RPMI8226 (cell line): ENCODE data around the gene CTNNA2.

Source experiments
- DNase-seq: peaks from one replicate; pipeline ENCODE4 v3.0.0-alpha.2; 2015

Gene CTNNA2

DNA sequence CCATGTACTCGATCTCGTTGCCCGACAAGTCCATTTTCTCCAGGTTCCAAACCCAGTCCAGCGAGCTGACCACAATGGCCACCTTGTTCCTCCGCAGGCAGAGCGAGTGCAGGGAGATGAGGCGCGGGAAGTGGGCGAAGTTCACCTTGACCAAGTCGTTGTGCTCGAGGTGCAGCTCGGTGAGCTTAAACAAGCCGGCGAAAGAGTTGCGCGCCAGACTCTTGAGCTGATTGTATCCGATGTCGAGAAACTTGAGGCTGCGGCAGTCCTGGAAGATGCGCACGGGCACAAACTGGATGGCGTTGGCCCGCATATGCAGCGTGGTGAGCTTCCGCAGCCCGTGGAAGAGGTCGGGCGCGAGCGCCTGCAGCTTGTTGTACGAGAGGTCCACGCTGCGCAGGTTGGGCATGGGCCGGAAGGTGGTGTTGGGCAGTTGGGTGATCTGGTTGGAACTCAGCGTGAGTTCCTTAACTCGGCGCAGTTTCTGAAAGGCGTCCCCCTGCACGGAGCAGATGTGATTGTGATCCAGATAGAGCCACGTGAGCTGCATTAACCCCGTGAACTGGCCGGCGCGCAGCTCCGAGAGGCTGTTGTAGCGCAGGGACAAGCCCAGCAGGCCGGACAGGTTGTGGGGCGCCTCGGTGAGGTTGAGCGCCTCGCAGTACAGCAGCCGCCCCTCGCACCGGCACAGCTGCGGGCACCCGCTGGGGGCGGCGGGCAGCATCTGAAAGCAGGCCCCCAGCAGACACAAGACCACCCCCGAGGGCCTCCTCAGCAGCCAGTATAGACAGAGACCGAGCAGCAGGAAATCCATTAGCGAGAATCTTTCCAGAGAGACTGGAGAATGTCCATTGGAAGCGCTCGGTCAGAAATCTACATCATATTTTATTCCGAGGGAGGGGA, 790.4 kb downstream of the CTNNA2 start:
- no peak for DNase-seq

DNA sequence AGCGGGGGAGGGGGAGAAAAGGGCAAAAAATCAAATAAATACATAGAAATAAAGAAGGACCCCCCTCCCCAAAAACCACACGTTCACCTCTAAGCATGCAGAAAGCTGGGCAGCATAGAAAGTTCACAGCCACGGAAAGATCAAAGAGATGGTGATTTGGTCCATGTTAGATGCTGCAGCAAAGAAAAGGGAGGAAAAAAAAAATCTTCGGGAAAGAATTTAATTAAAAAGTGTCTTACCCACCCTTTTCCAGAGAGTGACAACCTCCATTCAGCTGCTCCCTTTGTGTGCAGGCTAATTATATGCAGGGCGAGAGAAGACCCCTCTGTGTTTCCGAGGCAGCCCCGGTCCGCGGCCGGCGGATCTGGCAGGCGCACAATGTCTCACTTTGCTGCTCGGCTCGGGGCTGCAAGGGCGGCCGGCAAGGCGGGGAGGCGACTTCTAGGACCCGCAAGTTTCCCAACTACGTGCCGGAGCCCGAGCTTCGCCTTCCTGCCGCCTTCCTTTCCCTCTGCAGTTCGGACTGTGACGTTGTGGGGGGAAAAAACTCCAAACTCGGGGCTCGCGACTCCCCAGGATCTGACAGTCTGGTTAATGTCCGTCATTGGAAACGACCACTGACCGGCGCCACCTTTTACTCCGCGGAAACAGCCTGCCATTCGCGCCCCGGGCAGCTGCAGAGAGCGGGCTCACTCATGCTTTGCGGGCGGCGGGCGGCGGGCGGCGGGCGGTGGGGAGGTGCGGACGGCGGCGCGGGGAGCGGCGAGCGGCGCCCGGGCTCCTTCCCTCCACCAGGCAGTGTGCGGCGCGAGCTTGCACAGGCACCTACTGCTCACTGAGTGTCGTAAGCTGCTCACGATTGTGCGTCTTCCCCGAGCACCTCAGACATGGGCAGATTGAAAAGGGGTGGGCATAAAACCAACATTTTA, 791.3 kb downstream of the CTNNA2 start, which contains the start of gene LRRTM1:
TSS of gene LRRTM1 (minus strand) at position 844 of the 929 bp plus-strand sequence. CDS start 933 bp downstream, outside the sequence.
- no peak for DNase-seq

DNA sequence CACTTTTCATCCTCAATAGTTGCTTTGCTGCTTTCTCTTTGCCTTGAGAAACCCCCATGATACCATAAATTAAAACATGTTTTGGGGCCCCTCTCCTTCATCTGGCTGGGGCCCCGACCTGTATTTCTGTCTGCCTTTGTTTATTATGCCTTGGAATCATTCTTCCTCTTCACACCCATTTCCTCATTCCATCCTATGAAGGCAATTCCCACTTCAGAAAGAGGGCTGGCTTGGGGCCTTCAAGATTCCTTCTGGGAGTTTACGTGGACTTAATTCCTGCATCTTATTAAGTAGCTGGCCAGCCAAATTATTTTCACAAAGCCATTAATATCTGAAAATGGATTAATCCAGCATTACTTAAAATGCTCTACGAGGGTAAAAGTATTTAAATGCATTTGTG, 798.5 kb downstream of the CTNNA2 start:
- DNase-seq, result no peak

DNA sequence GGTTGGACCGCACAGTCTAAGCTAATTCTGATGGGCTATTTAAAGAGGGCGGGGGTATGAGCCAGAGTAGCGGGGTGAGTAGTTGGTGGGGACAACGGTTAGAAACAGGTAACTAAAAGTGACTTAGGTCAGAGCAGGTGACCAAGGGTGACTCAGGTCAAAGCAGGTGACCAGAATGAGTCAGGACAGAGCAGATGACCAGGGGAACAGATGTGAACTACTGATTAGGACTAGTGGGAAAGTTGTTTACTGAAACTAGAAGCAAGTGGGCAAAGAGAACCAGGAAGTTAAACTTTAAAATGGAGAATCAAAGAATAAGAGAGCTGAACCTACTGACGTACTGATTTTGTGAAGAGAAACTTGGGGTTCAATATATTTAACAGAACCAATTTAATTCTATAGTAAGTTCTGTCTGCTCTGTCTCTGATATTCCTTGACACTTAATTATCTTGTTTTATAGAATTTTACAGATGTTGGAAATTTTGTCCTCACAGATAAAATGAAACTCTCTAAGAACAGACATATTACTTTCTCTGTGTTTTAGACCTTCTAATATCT, 799.5 kb downstream of the CTNNA2 start:
- DNase-seq, result no peak

DNA sequence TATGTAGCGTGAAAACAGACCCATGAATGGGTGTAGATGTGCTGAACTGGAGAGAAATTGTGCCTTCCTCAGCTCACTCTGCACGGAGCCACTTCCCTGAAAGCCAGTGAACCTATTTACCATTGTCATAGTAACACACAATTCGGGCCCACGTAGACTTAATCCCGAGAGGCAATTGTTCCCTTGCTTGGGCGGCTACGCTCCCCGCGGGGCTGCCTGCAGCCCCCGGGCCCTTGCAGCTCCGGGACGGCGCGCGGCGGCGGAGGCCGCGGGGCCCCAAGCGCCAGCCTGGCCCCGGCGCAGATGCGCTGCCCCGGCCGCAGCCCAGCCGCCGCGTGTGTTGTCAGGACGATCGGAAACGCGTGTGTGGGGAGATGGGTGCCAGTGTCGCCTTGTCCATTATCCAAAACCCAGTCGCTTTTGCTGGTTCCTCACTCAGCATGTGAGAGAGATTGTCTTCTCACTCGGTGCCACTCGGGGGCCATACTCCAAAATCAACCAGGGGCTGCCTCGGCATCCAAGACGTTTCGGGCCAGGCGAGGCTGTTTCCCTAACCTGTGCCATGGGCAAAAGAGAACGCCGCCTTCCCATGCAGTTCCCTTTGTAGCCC, 809.6 kb downstream of the CTNNA2 start:
- no peak for DNase-seq

DNA sequence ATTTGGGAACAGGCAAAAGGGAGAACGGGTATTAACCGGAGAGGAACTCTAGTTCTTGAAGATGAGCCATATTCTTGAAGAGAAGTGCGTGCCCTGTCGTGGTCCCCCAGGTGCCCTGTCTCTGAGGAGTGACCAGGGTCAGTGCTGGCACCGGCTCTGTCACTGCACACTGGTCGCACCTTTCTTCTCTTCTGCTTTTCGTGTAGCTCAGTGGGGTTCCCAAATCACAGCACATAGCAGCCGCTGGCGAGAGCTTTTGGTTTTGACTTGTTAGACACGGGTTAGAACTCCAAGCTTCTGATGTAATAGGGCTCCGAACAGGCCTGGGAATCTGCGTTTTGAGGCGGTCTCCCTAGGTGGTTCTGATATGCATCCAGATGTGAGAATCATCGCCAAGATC, 810.1 kb downstream of the CTNNA2 start:
- no peak for DNase-seq

DNA sequence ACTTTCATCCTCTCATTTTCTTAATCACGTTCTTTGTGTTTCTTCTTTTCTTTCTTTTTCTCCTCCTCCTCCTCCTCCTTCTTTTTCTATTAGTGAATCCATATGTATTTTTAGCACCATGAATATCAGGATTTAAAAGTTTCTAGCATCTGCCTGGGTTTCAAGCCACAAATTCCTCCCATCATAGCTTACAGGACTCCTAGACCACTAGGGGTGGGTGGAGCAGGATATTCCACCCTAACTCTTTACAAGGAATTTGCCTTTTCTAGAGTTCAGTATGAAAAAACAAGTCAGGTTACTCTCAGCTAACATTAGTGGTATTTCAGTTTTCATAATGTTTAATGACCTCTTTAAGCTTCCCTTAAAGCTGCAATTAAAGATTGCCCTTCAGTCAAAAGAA, 810.8 kb downstream of the CTNNA2 start:
- DNase-seq, result no peak

DNA sequence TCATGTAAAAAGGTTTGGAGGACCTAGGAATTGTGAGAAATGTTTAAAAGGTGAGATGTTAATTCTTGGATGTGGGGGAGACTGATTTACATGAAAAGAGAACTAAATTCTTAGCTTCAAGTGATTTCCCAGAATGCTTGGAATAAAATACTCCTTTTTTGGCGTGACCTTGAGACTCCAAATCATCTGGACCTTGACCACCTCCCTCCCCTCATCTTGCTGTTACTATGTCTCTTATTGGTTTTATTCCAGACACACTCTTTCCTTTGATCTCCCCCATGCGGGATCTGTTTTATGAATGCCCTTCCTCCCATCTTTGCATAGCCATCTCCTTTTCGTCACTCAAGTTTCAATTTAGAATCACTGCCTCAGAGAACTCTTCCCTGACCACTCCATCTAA, 811.7 kb downstream of the CTNNA2 start:
- no peak for DNase-seq

DNA sequence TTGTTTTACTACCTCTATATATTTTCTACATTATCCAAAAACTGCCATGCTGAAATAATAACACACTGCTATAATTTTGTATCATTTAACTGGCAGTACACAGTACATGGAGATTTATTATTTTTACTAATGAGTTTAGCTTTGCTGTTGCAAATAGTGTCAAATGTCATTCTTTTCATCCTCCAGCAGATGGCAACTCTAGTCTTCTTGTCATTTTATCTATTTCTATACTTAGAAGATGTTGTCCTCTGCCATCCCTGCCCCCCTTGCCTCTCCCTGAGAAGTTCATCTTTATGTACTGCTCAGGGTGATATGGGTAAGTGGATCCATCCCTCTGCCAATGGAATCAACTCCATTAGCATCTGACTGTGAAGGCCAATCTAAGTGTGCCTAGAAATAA, 813.4 kb downstream of the CTNNA2 start:
- peak; percentile 12 for DNase-seq

DNA sequence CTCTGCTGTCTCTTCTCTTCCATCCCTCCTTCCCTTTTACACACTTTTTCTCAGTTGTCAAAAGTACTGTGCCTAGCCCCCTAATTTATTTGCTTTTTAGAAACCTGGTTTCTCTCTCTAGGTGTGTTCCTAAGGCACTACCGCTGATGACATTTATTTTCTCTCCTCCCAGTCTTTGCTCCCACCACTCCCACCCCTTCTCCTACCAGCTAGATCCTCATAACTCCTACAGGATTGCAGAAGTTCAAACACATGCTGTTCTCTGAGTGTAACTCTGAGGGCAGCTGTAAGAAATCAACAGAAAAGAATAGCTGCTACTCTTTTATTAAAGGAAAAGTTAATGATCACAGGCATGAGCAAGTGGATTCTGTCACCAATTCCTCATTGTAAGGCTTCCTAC, 814.0 kb downstream of the CTNNA2 start:
- DNase-seq, result no peak

DNA sequence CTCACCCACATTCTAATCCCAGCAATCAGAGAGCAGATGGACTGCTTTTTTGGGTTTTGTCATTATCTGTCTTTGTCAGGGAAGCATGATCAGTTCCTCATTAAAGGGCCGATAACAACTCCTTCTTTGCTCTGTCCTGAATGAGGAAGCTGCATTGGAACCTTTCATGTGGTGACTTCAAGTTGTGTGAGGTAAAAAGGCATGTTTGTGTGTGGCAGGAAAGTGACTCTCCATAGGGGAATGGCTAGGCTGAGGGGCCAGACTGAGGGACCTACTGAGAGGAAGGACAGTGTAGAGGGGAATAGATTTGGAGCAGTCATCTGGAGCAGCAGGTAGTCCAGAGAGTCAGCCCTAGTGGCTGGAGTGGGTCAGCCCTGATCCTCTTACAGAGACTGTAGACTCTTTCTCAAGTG, 815.3 kb downstream of the CTNNA2 start:
- no peak for DNase-seq

DNA sequence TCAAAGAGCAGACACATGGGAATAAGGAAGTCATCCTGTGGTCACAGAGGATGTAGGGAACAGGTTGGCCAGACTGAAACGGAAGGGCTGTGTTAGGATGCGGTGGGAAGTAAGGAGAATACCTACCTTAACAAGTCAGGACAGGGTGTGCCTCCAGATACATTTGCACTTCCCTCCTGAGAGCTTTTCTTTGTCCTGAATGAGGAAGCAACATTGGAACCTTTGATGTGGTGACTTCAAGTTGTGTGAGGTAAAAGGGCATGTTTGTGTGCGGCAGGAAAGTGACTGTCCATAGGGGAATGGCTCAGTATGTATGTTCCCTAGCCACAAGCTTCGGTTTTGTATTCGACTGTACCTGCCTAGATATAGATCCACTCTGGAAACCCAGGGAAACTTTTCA, 816.6 kb downstream of the CTNNA2 start:
- DNase-seq, result no peak

DNA sequence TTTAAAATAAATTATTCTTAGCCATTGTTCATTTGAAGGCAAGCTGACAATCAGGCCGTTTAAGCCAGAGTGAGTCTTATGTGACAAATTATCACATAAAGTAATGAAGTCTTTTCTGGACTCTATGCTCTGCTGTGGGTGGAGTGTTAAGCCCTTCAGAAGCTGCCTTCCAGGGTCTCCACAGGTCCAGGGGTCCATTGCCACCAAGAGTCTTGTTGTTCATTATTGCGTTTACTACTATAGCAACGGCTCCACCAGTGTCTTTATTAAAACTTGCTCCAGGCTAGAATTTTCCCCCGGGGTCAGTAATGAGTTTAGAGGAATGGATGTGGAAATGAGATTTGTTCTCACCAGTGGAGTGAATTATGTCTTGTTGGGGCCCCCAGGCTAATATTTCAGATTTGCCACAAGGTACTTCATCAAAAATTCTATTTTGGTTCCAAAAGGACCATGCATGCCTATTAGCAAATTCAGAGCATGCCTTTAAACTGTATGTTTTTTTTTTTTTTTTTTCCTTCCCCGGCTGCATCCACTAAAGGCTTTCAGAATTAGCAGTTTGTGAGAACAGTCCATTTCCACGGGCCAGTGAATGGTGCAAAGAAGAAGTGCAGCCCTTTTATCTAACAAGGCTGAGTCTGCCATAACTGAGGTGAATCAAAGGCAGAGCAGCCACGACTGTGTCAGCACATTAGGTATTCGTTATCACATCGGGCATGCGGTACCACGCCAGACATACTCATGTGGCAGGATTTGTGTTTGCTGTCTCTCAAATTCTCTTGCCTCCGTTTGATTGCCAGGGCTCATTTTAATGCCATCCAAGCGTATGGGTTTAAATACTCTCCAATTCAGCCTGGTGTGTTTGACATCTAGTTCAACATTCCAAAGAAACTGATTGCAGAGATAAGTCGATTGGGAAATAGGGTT, 817.9 kb downstream of the CTNNA2 start:
- no peak for DNase-seq

DNA sequence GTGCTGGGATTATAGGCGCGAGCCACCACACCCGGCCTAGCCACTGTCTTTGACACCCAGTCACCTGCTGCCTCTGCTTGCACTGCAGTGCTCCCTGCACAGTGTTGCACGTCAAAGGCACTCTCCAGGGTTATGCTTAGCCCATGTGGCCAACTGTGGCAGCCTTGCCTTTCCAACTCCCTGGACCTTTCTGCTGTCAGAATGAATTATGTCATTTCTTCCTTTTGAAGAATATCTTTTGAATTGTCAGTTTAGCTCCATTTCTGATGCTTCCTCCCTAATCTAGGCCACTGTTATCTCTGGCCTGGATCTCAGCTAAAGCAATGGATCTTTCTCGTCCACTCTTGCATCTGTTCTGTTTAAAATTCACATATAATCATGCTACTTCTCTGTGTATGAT, 821.0 kb downstream of the CTNNA2 start:
- no peak for DNase-seq

DNA sequence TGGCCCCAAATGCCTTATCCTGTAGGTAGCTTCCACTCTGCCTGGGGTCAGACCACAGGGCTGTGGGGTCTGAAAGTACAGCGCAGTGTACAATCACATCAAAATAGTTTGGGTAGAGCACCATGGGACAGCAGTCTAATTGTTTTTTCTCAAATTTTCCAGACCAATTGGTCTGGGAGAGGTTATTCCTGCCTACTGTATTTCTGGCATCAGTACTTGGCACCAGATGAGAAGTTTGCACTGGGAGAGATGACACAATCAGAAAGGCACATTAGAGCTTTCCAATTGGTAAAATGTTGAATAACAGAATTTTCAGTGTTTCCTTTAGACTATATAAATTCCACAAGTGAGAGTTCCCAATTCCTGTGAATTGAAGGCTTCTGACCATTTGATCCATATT, 822.6 kb downstream of the CTNNA2 start:
- DNase-seq, result no peak

DNA sequence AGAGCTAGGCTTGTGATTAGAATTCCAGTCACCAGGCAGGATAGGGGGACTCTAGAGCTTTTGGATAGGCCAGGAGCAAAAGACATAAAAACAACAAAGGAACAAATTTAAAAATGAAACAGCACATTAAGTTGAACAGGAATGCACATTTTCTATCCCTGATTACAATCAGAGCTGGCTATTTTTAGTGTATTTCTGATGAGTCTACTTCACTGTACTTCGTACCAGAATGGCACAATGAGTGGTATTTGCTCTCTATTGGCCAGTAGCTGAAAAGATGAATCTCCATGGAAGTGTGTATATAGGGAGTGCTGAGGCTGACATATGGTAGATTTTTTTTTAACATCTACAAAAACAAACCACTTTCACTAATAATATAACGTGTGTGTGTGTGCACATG, 825.9 kb downstream of the CTNNA2 start:
- no peak for DNase-seq

DNA sequence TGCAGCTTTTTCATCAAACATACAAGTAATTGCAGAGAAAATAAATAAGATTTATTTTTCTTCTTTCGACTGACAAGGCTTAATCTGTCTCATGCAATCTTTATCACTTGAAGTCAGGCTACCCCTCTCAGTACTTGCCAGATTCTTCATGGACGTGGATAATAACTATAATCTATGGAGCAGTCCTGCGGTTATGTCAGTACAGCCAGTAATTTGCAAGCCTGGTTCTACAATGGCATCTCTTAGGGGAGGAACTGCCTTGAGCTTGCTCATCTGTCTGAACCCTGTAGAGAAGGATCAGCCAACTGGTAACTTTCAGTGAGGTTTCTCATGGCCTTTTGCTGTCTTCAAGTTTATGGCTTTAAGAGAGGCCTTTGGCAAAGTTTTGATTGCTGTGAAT, 827.2 kb downstream of the CTNNA2 start:
- no peak for DNase-seq

DNA sequence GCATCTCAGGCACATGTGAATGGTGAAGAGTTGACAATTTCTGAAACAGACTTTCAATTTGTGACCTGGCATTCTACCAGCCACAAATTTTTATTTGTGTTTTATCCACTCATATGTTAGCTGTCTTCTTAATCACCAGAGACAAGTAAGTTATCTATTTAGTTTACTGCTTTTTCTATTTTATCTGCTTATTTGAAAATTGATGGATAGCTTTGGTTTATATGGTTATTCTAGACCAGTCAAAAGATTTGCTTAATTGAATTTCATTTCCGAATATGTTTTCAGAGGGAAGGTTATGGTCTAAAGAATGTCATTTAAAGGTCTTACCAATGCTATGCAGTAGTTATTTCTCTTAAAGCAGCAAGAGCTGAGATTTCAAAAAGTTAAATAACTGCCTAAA, 835.2 kb downstream of the CTNNA2 start:
- DNase-seq, result no peak

DNA sequence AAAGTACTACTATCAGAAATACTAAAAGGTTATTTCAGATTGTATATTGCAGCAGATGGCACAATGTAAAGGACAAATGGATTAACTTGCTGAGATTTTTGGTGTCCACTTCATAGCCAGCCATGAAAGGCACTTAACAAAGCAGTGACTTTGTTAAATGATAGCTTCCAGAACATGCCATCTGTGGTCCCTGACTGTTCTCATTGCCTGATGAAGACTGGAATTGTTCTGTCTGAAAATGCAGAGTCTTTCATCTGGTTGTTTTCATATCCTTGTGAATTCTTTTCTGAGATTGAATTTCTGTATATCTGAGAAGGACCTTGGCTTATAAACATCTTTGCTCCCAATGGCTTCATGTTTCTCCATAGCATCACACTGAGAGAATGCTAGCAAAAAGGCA, 836.1 kb downstream of the CTNNA2 start:
- DNase-seq, result no peak

DNA sequence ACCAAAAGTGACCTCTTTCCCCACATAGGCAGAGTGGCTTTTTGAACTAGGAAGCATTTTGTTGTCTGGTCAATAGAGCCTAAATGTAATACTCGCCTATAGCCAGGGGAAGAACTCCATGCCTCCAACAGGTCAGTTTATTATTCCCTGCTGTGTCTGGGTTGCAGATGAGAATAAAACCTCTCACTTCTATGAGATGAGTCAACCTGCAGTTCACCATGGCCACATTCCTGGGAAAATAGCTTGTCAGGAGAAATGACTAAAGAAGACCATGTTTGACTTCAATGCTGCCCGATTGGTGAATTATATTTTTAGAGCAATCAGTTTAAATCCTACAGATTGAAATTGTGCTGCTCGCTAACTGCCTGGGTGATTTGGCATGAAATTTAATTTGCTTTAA, 838.4 kb downstream of the CTNNA2 start:
- no peak for DNase-seq

DNA sequence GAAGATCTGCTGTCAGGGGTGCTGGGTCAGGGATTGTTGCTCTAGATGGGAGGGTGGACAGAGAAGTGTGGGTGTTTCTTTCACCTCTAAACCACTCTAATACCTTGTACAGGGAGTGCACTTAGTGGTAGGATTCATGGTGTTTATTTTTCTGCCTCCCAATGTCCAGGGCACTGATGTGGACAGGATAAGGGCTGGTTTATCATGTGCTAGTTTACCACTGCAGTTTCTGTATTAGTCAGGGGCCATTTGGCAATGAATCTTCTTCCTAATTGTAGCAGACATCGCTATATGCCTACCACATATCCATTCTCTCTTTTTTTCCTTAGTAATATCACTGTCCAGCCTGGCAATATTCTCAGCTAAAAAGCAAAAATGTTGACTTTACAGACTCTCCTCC, 842.0 kb downstream of the CTNNA2 start:
- no peak for DNase-seq

DNA sequence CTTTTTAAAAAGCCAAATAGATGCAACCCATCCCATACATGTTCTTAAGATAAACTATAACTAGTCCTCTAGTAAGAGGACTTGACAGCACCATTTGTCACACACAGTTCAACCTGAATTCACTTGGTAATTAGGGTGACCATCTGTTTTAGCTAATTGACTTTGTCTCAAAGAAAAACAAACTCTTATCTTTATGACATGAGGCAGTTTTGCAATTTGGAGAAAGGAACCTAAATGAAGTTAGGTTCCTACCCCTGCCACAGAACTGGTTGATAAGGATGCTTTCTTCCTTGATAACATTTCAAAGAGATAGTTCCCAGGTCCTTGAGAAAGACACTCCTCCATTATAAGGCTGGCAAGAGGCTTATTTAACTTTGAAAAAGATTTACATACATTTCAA, 849.1 kb downstream of the CTNNA2 start:
- DNase-seq, result no peak
